ENCODE data around the gene SPRY2. TPM values are rescaled to one million over a fixed set of nuclear protein-coding genes. Genes with fewer than 3 reads are reported as not detected.

SPRY2 gene
- total and polyA plus RNA-seq, 2 experiments from 2014 or later: 11.8 to 22.3 TPM

DNA sequence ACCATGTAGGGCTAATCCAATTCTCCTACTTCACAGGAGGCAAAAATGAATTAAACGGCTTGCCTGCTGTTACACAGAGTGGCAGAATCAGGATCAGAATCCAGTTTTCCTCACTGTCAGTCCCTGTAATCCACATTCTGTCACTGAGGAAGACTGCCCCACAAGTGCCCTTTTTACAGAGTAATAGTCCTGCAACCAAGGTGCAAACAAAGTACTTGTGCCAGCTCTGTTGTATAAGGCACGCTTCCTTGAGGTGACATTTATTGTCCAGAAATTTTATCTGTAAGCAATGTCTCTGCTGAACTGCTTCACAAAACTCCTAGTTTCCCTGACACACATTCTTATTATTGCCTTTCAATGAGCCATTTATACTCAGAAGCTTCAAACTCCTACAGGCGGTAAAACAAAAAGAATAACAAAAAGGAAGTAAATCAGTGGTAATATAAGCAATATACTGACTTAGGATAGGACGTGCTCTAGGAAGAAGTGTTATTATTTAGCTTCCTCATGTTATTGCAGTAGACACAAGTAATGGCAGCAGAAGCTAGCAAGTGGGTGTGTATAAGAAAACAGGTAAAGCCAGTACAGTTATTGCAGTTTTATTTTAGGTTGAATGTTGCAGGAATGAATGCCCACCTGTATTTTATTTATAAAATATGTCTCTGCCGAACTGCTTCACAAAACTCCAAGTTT, 28.8 kb downstream of the SPRY2 start:
- no peaks in the 10 kb centered on the region for H3K36me3 ChIP-seq (ENCODE audit: low read depth)
- H3K4me2 ChIP-seq (ENCODE audit: unreplicated experiment): no peak overlapping the region
- no peak overlapping the region for H3K9ac ChIP-seq
- in situ Hi-C loops (cut with MboI): no loop called here
- no peaks in the 10 kb centered on the region for H3K4me1 ChIP-seq (ENCODE audit: insufficient read depth)
- no peak overlapping the region for H2AFZ ChIP-seq
- no peak for DNase-seq
- no peak overlapping the region for H3K4me3 ChIP-seq
- H3K27me3 ChIP-seq (replicated peaks; ENCODE audit: insufficient read depth): no peaks in the 10 kb centered on the region
- no peak overlapping the region for H3K27ac ChIP-seq
- 90% methylated on average over 5 of the region's 5 CpGs for WGBS, 2 experiments (ENCODE audit: low coverage in 1 of 2, low lambda C conversion rate in 2 of 2, missing lambda C conversion rate in 2 of 2)
- no peaks in the 10 kb centered on the region for H4K20me1 ChIP-seq (ENCODE audit: insufficient read depth)
- H3F3A ChIP-seq (ENCODE audit: insufficient read depth): no peaks in the 10 kb centered on the region
- H3K79me2 ChIP-seq (ENCODE audit: insufficient read depth): no peaks in the 10 kb centered on the region
- TF ChIP-seq EZH2phosphoT487 (IDR thresholded peaks at IDR 0.05; ENCODE audit: insufficient read depth, low read depth) (no peak), EZH2 (IDR thresholded peaks at IDR 0.05; ENCODE audit: insufficient read depth, poor library complexity, severe bottlenecking) (no peak)
- H3K9me2 ChIP-seq (ENCODE audit: insufficient read depth): peaks cover 4% of the 10 kb centered on the region; the same call in 1 of the 2 replicates
- no peaks in the 10 kb centered on the region for H3K9me3 ChIP-seq (ENCODE audit: low read depth)

DNA sequence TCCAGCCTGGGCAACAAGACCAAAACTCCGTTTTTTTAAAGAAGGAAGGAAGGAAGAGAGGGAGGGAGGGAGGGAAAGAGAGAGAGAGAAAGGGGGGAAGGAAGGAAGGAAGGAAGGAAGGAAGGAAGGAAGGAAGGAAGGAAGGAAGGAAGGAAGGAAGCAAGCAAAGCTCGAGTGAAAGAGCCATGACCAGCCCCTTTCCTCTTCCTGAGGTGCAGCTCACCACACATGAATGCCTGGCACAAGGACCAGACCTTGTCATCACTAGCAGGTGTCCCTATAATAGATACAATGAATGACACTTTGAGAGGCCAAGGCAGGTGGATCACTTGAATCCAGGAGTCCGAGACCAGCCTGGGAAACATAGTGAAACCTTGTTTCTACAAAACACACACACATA, 31.0 kb downstream of the SPRY2 start:
- 63 to 67% methylated on average over 3 of the region's 3 CpGs for WGBS, 2 experiments (ENCODE audit: low coverage in 1 of 2, low lambda C conversion rate in 2 of 2, missing lambda C conversion rate in 2 of 2)
- H3K9ac ChIP-seq: no peak overlapping the region

DNA sequence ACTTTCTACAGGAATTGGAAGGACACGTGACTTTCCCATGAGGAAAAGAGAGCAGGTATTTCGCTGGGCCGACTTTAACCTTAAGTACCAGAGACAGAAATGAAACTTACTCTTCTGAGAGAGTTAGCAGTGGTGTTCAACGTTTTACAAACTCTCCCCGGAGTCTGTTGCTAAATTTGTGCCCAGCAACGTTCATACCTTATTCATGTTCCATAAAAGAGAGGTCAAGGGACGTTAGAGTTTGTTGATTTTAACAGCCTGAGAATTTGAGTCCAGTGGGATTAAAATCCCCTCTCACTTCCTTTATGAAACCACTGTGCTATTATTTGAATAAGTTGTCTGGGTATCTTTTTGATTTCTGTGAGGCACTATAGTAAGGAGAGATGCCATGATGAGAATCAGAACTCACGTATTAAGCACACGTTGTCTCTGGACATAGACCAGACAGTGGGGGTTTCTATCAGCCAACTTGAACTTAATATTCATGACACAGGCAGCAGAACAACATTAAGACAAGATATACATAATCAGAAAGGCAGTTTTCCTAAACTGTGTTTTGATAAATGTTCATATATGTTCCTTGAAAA, 33.4 kb downstream of the SPRY2 start:
- H2AFZ ChIP-seq: peak overlapping the region; percentile 16; the same call in 1 of the 2 replicates

More for the DNA sequence above, 31.0 kb downstream of the SPRY2 start:
- no peaks in the 10 kb centered on the region for H4K20me1 ChIP-seq (ENCODE audit: insufficient read depth)
- no peaks in the 10 kb centered on the region for H3F3A ChIP-seq (ENCODE audit: insufficient read depth)
- H3K36me3 ChIP-seq (ENCODE audit: low read depth): no peaks in the 10 kb centered on the region
- 0 out of 2 replicates have a peak, but pooled peaks cover 4% of the 10 kb centered on the region for H3K4me1 ChIP-seq (ENCODE audit: insufficient read depth)
- no peak overlapping the region for H3K4me3 ChIP-seq
- no peaks in the 10 kb centered on the region for H3K79me2 ChIP-seq (ENCODE audit: insufficient read depth)
- H2AFZ ChIP-seq: no peak overlapping the region
- no peaks in the 10 kb centered on the region for H3K9me3 ChIP-seq (ENCODE audit: low read depth)
- no peak for TF ChIP-seq EZH2phosphoT487 (IDR thresholded peaks at IDR 0.05; ENCODE audit: insufficient read depth, low read depth)
- no peak for TF ChIP-seq EZH2 (IDR thresholded peaks at IDR 0.05; ENCODE audit: insufficient read depth, poor library complexity, severe bottlenecking)
- peaks cover 4% of the 10 kb centered on the region; the same call in 1 of the 2 replicates for H3K9me2 ChIP-seq (ENCODE audit: insufficient read depth)
- no peak overlapping the region for H3K4me2 ChIP-seq (ENCODE audit: unreplicated experiment)
- DNase-seq: no peak
- in situ Hi-C loops (cut with MboI): no loop called here
- no peak overlapping the region for H3K27ac ChIP-seq
- H3K27me3 ChIP-seq (replicated peaks; ENCODE audit: insufficient read depth): no peaks in the 10 kb centered on the region

DNA sequence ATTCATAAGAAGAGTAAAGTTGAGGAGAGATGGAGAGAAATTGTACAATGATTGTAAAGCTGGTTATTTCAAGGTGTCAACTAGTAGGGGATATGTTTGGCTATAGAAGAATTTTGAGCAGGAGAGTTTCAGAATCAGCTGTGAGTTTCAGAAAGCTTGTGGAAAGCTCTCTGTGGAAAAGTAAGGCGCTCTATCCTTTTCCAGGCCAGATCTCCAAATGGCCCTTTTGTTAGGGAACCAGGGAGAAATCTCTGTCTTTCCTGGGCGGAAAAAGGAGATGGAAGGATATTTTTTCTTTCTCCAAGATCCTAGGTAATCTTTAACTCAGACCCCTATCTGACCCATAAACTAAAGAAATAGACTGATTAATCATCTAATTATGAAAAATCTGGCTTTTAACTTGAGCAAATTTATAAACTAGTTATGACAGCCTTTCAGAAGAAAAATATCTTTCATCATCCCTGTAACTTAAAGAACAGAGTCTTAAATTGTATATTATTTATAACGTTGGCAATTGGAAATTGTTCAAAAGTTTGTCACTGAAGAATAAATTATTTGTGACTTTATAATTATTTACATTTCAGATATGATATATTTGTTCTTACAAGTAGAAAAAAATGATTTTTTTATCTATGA, 34.5 kb downstream of the SPRY2 start:
- Histone ChIP-seq H3F3A (ENCODE audit: insufficient read depth) (no peaks in the 10 kb centered on the region), H3K4me1 (ENCODE audit: insufficient read depth) (0 out of 2 replicates have a peak, but pooled peaks cover 4% of the 10 kb centered on the region), H3K27ac (no peak overlapping the region), H3K9me3 (ENCODE audit: low read depth) (no peaks in the 10 kb centered on the region), H3K79me2 (ENCODE audit: insufficient read depth) (no peaks in the 10 kb centered on the region), H2AFZ (peak overlapping the region; percentile 66), H3K9ac (no peak overlapping the region), H3K4me3 (0 out of 2 replicates have a peak overlapping the region, but pooled peaks have one; percentile 33), H3K36me3 (ENCODE audit: low read depth) (no peaks in the 10 kb centered on the region), H4K20me1 (ENCODE audit: insufficient read depth) (no peaks in the 10 kb centered on the region), H3K4me2 (ENCODE audit: unreplicated experiment) (no peak overlapping the region), H3K27me3 (replicated peaks; ENCODE audit: insufficient read depth) (no peaks in the 10 kb centered on the region), H3K9me2 (ENCODE audit: insufficient read depth) (peaks cover 4% of the 10 kb centered on the region; the same call in 1 of the 2 replicates)
- TF ChIP-seq EZH2phosphoT487 (IDR thresholded peaks at IDR 0.05; ENCODE audit: insufficient read depth, low read depth) (no peak), EZH2 (IDR thresholded peaks at IDR 0.05; ENCODE audit: insufficient read depth, poor library complexity, severe bottlenecking) (no peak)
- 80 to 83% methylated on average over 3 of the region's 3 CpGs for WGBS, 2 experiments (ENCODE audit: low coverage in 1 of 2, low lambda C conversion rate in 2 of 2, missing lambda C conversion rate in 2 of 2)
- in situ Hi-C loops (cut with MboI): no loop called here
- DNase-seq: no peak

More for the DNA sequence above, 33.4 kb downstream of the SPRY2 start:
- Histone ChIP-seq H4K20me1 (ENCODE audit: insufficient read depth) (no peaks in the 10 kb centered on the region), H3K9me3 (ENCODE audit: low read depth) (no peaks in the 10 kb centered on the region), H3K27me3 (replicated peaks; ENCODE audit: insufficient read depth) (no peaks in the 10 kb centered on the region), H3K9ac (no peak overlapping the region), H3K27ac (no peak overlapping the region), H3K79me2 (ENCODE audit: insufficient read depth) (no peaks in the 10 kb centered on the region), H3K4me1 (ENCODE audit: insufficient read depth) (0 out of 2 replicates have a peak, but pooled peaks cover 4% of the 10 kb centered on the region), H3K4me2 (ENCODE audit: unreplicated experiment) (no peak overlapping the region), H3K9me2 (ENCODE audit: insufficient read depth) (peaks cover 4% of the 10 kb centered on the region; the same call in 1 of the 2 replicates), H3K36me3 (ENCODE audit: low read depth) (no peaks in the 10 kb centered on the region), H3K4me3 (no peak overlapping the region), H3F3A (ENCODE audit: insufficient read depth) (no peaks in the 10 kb centered on the region)
- DNase-seq: no peak
- TF ChIP-seq EZH2 (IDR thresholded peaks at IDR 0.05; ENCODE audit: insufficient read depth, poor library complexity, severe bottlenecking): no peak
- TF ChIP-seq EZH2phosphoT487 (IDR thresholded peaks at IDR 0.05; ENCODE audit: insufficient read depth, low read depth): no peak
- WGBS, 2 experiments (ENCODE audit: low coverage in 1 of 2, low lambda C conversion rate in 2 of 2, missing lambda C conversion rate in 2 of 2): 70 to 71% methylated on average over 9 of the region's 9 CpGs
- in situ Hi-C loops (cut with MboI): no loop called here
